HG03095 (cell line): ENCODE results near the gene IFI27L2.

Experiments
- ATAC-seq: cut with Tn5 transposase; IDR thresholded peaks from one replicate; pipeline ENCODE4 v1.9.1; 2021; ENCODE audit warnings: moderate library complexity; ENCODE audit not compliant: unreplicated experiment

IFI27L2 gene

DNA sequence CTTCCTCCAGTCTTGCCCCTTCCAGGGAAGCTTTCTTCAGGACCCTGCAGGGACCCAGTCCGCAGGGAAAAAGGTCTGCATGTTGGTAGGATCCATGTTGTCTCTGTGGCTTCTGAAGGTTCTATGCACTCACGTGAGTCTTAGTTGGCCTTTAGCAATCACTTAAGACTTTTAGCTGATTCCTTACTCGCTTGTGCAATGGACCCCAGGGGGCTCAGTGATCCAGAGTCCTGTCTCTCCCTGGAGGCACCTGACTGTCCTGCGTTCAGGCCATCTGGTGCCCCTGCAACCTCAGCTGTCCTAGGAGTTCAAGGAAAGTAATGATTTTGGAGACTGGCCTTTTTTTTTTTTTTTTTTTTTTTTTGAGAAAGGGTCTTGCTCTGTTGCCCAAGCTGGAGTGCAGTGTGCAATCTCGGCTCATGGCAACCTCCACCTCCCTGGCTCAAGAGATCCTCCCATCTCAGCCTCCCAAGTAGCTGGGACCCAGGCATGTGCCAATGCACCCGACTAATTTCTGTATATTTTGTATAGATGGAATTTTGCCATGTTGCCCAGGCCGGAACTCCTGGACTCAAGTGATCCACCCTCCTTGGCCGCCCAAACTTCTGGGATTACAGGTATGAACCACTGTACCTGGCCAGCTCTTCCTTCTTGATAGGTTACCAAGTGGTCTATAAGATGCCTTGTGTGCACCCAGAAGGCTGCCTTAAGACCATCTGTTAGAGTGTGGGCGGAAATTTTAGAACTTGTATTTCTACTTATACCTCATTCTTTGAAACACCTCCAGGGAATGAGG, 4.6 kb downstream of the IFI27L2 start:
- ATAC-seq = no peak

DNA sequence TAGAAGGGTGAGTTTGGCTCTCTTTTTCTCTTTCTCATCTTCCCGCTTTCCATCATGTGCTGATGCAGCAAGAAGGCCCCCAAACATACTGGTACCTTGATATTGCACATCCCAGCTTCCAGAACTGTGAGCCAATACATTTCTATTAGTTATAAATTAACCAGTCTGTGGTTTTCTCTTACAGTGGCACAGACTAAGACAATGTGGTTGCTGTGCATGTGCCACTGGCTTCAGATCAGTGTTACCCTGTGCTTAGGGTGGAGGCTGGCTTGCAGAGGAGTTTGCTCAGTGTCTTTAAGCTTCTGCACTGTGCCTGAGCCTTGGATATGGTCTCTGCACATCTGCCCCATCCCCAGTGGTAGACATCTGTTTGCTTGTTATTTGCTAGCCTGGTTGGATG, 5.5 kb downstream of the IFI27L2 start:
- ATAC-seq = no peak

DNA sequence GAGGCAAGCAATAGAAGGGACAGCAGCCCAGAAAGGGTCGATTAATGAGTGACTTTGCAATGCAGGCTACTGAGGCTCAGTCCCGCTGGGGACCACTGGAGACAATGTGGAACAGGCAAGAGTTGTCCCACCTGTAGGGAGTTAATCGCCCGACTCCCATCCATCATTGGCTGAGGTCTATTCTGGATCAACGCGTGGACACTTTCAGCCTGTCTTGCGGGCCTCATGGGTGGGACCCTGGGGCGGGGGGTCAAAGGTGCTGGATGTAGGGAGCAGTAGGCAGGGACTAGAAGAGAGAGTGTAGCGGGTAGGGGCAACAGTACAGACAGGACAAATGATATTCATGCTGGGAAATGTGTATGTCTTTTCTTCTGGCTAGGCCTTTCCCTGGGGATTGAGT, 6.1 kb downstream of the IFI27L2 start:
- ATAC-seq = no peak

DNA sequence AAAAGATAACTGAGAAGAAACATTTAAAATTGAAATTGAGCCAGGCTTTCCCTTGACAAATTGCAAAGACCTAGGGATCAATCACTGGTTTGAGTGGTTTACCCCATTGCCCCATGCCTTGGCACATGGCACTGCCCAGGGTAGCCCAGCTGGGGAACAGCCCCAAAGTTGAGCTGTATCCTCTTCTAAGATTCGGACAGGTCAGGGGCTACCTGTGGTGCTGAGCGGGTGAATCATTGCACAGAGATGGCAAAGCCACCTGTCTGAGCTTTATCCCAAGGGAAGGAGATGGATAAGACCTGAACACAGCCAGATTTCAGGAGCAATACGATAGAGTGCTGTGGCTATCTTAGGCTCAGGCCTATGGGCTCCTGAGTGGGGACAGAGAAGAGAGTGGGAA, 7.0 kb downstream of the IFI27L2 start:
- no peak for ATAC-seq

DNA sequence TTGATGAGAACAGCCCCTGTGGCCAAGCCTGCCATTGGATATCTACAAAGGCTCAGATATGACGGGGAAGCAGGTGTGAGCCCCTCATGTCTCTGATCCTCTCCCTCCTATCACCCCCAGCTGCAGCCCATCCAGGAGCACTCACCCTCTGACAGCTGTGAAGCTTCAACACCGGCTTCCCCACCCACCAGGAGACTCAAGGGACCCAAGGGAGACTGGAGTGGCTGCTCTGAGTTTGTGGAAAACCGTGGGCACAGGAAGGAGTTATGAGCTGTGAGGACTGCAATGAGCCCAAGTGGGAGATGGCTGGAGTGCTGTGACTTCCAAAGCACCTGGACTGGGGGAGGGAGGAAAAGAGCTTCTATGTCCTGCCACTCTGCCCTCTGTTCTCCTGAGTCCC, 7.9 kb downstream of the IFI27L2 start:
- no peak for ATAC-seq

DNA sequence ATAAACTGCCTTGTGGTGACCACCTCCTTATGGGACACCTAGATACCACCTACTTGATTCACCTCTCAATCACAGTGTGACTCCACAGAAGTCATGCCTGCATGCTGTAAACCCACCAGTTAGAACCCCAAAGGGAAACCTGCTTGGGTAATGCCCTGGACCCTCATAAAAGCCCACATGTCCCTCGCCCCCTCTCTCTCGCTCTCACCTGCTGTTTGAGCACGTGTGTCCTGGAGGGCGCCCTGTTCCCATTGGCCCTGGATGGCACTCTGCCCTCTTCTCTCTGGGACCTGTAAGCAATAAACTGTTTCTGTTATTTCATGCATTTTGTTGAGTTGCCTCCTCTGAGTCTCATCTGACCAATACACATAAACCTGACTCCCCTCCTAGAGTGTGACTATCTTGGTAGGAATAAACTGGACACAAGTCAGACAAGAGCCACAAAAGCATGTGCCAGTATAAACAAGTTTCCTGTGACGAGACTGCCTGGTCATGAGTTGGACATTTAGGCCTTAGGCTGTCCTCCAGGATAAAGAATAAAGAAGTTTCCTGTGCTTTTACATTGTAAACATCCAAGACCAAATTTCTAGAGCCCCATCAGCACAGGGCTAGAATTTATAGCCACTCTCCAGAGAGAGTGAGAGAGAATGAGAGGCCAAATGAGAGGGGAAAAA, 8.6 kb downstream of the IFI27L2 start:
- no peak for ATAC-seq

DNA sequence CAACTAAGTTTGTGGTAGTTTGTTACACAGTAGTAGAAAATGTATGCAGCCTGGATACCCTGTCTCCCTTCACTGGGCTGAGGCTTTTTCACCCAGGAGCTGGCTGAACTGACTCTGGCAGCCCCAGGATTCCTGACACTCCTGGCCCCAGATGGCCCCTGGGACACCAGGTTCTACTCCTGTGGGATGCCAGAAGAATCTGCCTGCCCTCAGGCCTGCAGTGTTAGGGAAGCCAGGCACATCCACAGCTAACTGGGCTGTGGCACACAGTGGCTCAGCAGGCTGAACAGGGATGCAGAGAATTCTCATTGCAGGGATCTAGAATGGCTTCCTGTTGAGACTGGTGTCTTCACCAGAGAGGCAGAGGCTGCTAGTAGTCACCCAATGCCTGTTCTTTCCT, 10.3 kb downstream of the IFI27L2 start:
- no peak for ATAC-seq

DNA sequence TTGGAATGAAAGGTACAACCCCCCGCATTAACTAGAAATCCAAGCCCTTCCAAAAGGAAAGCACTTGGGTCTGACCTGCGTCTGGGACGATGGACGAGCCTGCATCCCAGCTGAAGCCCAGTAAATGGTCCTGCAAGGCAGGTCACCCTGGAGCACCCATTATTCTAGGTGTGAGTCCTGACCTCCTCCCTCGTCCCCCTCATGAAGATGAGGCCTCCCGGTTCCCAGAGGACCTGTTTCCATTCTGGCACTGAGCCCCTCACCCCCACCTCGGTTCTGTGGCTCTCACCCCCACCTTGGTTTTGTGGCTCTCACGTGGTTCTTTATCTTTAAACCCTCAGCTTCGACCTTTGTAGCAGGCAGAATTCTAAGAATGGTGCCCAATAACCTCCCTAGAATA, 11.5 kb downstream of the IFI27L2 start:
- no peak for ATAC-seq

DNA sequence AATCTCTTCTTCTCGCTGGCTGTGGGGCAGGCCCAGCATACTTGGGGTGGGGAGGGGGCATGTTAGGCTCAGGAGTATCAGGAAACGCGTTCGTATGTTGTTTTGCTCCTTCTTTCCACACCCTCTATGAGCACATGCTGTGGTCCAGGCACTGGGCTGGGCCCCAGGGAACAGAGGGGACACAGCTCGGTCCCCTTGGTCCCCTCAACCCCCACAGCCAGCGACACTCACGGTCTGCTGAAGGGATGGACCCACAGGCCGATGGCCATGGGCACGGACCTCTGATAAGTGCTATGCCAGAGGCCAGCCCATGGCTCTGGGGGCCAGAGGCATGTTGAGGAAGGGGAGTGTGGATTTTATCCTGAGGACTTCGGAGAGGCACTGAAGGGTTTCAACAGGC, 12.7 kb downstream of the IFI27L2 start:
- ATAC-seq = no peak

DNA sequence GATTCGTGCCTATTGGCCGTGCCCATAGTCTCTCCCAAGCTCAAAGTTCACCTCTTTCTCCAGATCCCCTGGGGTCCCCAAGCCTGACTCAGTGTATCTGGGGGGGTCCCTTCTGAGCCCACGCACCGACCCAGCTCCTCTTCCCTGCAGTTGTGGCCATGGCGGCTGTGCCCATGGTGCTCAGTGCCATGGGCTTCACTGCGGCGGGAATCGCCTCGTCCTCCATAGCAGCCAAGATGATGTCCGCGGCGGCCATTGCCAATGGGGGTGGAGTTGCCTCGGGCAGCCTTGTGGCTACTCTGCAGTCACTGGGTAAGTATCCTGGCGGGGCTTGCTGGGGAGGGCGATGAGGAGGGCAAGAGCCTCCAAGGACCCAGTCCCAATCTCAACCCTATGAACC, 13.8 kb downstream of the IFI27L2 start:
- ATAC-seq = no peak

DNA sequence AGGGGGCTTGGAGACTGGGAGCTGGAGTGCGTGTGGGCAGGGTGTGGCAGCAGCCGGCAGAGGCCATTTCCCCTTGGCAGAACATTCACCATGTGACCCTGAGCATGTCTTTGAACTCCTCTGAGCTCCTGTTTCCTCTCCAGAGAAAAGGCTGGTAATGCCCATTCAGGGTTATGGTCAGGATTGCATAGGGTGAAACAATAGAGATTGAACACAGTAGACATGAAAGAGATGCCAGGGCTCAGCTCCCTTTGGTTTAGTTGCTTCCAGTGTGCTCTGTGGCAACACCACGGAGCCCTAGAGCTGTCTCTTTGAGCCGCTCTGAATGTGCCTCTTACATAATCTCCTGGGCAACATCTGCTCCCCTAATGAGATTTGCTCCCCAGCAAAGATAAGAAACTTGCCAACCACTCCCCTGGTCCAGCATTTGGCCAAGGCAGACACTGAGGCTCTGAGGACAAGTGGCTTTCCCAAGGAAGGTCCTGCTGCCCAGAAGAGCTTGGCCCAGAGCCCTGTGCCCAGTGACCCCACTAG, 14.3 kb downstream of the IFI27L2 start:
- no peak for ATAC-seq

DNA sequence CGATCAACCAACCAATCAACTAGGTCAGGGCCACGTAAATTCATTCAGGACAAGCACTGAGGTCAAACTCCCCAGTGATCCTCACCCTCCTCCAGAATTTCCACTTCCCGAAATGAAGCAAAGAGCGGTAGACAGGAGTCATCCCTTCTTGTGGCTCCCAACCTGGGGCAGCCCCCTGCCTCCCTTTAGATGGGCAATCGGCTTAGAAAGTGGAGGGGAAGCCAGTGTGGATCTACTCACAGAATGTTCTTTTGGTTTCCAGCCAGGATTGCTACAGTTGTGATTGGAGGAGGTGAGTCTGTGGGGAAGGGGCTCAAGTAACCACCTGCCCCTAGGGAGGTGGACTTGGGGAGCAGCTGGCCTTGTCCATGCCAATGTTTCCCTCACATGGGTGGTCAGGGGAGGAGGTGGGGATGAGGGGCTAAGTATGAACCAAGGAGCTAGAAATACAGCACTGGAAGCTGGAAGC, 14.8 kb downstream of the IFI27L2 start:
- no peak for ATAC-seq

DNA sequence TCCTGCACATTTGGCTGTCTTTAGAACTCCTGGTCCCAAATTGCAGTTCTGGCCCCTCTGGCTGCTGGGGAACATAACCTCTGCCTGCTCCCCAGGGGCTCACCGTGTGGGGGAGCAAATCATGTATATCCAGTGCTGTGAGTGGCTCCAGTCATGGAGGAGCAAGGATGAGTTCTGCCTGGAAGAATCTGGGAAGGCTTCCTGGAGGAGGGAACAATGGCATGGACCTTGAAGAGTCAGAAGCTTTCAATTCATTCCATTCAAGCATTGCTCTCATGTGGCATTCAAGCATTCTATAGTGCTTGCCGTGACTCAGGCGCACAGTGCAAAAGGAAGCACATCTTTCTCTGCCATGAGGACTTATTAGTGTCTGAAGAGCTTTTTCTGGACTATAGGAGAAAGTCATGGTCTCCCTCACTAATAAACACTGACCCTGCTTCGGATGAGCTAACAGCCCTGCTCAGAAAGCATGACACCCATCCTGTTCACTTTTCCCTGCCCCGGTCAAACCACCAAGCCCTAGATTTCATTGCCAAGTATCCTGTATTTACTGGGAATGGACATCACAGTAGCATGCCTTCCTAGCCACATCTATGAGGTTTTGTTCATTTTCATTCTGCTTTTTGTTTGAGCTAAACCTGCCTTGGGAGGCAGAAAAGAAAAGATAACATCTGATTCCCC, 15.4 kb downstream of the IFI27L2 start:
- ATAC-seq = no peak

DNA sequence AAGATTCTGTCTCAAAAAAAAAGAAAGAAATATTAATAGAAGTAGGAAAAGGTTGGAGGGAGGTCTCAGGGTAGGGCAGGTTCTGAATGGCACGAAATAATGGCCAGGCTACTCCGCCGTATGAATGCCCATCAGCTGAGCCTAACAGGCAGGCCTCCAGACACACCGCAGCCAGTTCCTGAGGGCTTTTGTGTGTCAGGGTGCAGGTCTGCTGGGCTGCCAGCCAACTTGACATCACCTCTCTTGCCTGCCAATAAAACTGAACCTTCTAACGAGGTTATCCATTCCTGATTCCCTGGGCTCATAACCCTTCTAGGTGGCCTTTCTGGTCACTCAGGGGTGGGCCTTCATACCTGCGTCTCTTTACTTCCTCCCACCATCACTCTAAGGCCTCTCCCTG, 15.9 kb downstream of the IFI27L2 start:
- no peak for ATAC-seq

DNA sequence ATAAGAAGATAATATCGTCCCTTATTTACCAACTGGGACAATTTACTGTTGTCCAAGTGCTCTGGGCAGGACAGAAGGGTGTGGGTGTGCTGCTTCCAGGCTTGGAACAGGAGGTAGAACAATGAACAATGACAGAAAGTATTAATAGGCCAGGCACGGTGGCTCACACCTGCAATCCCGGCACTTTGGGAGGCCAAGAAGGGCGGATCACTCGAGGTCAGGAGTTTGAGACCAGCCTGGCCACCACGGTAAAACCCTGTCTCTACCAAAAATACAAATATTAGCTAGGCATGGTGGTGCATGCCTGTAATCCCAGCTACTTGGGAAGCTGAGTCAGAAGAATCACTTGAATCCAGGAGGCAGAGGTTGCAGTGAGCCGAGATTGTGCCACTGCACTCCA, 16.3 kb downstream of the IFI27L2 start:
- ATAC-seq = no peak

DNA sequence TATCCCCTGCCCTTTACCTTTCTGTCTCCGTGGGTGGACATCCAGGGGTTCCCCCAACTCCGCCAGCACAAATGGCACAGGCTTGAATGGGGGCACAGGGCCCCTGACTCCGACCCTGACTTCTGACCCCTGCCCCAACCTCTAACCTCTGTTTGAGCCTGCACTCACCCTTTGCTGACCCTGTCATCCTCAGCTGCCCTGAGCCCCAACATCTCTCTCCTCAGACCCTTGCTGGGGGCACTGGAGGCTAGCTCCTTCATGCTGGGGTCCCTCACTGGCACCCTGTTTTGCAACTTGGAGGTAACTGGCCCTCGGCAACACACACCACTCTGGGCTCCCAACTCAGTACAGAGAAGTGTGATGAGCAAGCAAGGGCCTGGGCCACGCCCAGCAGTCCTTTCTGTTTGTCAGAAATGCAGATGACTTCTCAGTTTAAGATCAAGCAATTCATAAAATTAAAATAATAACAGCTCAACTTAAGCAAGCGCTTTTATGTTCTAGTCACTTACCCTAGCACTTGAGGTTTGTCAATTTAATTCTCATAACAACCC, 16.8 kb downstream of the IFI27L2 start:
- no peak for ATAC-seq

DNA sequence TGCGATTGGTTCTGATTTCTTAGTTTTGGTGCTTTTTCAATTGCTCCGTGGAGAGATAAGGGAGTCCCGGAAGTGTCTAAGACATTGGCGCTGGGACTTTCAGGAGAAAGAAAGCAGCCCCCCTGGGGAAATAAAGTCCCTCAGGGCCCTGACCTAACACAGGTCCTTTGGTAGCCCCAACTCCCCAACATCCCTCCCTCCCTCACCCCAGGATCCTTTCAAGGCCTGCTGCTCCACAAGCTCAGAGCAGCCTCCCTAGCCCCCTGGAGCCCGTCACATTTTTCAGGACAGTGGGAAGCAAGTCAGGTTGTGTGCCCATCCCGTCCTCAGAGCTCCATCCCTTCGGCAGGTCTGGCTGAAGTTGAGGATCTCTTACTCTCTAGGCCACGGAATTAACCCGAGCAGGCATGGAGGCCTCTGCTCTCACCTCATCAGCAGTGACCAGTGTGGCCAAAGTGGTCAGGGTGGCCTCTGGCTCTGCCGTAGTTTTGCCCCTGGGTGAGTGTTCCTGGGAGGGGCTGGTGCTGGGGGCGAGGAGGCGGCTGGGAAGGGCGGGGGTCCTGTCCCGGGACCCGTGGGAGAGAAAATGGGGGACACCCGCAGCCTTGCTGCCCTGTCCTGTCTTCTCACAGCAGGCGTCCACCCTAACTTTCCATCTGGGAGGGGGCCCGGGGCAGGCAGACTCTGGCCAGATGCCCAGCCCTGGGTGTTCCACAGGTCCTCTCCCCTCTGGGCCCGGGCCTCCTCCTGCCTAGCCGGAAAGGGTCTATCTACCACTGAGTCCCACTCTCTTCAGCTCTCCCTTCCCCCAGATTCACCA, 17.9 kb downstream of the IFI27L2 start:
- ATAC-seq = no peak

DNA sequence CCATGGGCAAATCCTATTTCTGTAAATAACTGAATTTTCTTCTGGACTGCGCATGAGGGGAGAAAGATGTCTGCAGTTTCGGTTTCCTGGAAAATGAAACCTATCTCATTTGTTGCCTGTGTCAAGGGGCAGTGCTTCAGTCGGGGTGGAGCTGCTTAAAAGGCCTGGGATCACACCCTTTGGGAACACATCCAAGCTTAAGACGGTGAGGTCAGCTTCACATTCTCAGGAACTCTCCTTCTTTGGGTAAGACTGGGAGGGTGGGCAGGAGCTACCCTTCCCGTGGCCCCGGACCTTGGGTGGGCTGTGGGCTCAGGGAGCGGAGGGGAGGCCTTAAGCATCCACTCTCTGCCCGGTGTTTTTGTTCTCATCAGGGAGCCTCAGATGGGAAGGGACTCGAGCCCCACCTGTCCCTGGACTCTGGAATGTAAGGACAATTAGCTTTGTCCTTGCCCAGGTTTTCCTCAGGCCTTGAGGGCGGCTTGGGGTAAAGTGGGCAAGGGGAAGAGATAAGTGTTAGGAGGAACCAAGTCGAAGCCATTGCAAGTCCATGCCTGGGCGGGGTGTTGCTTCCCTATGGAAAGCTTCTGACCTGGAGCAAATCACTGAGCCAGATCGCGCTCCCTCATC, 18.7 kb downstream of the IFI27L2 start, which contains the start of gene IFI27:
IFI27 (plus strand) TSS at position 185 of the 630 bp plus-strand sequence.
- ATAC-seq = no peak

DNA sequence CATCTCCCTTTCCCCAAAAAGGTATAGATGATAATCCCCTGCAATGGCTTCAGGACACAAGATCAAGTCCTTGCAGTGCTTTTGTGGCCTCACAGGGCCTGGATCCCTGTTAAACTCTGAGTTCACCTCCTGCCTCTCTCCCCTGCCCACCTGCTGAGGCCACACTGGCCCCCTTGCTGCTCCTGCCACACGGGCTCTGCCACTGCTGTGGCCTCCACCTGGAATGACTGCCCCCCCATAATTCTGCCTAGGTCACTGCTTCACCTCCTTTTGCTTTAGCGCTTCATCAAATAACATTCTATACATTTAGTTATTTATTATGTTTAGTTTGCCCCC, 19.5 kb downstream of the IFI27L2 start:
- no peak for ATAC-seq

DNA sequence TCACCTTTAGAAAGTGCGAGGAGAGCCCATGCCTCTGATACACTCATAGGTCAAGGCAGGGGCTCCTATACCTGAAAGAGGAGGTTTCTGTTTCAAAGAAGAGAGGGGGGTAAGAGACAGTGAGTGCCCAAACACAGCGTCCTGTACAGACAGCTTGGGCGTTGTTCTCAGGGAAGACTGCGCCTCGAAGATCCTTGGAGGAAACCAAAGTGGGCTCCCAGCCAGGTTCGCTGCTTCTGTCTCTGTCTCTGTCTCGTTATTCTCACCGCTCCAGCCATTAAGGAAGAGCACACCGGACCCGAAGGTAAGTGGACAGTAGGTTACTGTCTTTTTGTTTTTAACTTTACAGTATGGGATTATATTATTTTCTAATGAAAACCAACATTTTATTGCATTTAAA, 24.7 kb downstream of the IFI27L2 start:
- no peak for ATAC-seq
